B cell (primary cell): ENCODE measurements around the gene KLHL35. TPM values are rescaled to one million over a fixed set of nuclear protein-coding genes. Genes with fewer than 3 reads are reported as not detected.

Experiments used
- ATAC-seq: fragments of 200-7000 bp; cut with Tn5 transposase; one replicate; pipeline ENCODE4 v1.10.0; 2021; ENCODE audit warnings: low read depth, mild to moderate bottlenecking, moderate number of reproducible peaks, moderate library complexity
- CTCF ChIA-PET: fragments of 350-600 bp; sonication (Branson Sonifier 250); formaldehyde crosslinking; loops from one replicate; lab custom pipeline; 2021; ENCODE audit warnings: antibody characterized with exemption, inconsistent platforms; lab: Charles Lee
- POLR2A ChIA-PET: fragments of 350-600 bp; sonication (Branson Sonifier 250); formaldehyde crosslinking; loops from one replicate; lab custom pipeline; 2021; ENCODE audit warnings: antibody characterized with exemption; lab: Charles Lee
- DNase-seq: peaks from one replicate; pipeline ENCODE4 v3.0.0; 2013
- H2AFZ ChIP-seq: 2 replicates; pipeline ENCODE4 v1.6.1; 2012; ENCODE audit warnings: mild to moderate bottlenecking, low read depth, low read length; ENCODE audit not compliant: insufficient read depth, poor library complexity, severe bottlenecking
- H3K27ac ChIP-seq, 2 donors: 1 replicate in 1 of 2; 2 replicates in 1 of 2; pipeline ENCODE4 v1.5.1; 2012 to 2013; ENCODE audit warnings: low read length in 2 of 2, mild to moderate bottlenecking in 2 of 2, moderate library complexity in 1 of 2
- H3K27me3 ChIP-seq, 4 experiments: fragments of 200-600 bp in 1 of 4; sonication (generic) in 1 of 4; replicated peaks in 1 of 4; 1 replicate in 2 of 4; 2 replicates in 2 of 4; pipeline versions ENCODE4 v1.6.1 to v1.7.0; 2013 to 2016; ENCODE audit warnings: low read length in 3 of 4, mild to moderate bottlenecking in 2 of 4, mixed read lengths in 1 of 4, moderate library complexity in 1 of 4; ENCODE audit not compliant: insufficient read depth in 4 of 4, control insufficient read depth in 3 of 4; ENCODE audit errors: control extremely low read depth in 1 of 4
- H3K36me3 ChIP-seq, 2 experiments: replicated peaks in 1 of 2; 1 replicate in 1 of 2; 2 replicates in 1 of 2; pipeline versions ENCODE4 v1.6.1 to v1.7.1; 2013; ENCODE audit warnings: low read length in 1 of 2; ENCODE audit not compliant: insufficient read depth in 2 of 2, control insufficient read depth in 1 of 2; ENCODE audit errors: control extremely low read depth in 1 of 2, extremely low read depth in 1 of 2
- H3K4me1 ChIP-seq, 2 donors: fragments of 200-600 bp in 1 of 2; sonication (generic) in 1 of 2; 1 replicate in 1 of 2; 2 replicates in 1 of 2; pipeline versions ENCODE4 v1.5.1 to v1.6.1; 2013 to 2017; ENCODE audit warnings: low read length in 2 of 2; ENCODE audit not compliant: control insufficient read depth in 2 of 2, insufficient read depth in 2 of 2
- H3K4me2 ChIP-seq: replicated peaks from 2 replicates; pipeline ENCODE3; 2012; ENCODE audit warnings: mild to moderate bottlenecking, low read depth, low read length; ENCODE audit not compliant: poor library complexity, severe bottlenecking
- H3K4me3 ChIP-seq, 5 experiments: fragments of 200-600 bp in 1 of 5; sonication (generic) in 1 of 5; 1 replicate in 3 of 5; 2 replicates in 2 of 5; pipeline versions ENCODE4 v1.5.1 to v1.7.0; 2011 to 2016; ENCODE audit warnings: low read length in 4 of 5, mild to moderate bottlenecking in 4 of 5, low read depth in 2 of 5, control low read depth in 1 of 5, moderate library complexity in 1 of 5; ENCODE audit not compliant: insufficient read depth in 1 of 5; ENCODE audit errors: control extremely low read depth in 1 of 5, extremely low read depth in 1 of 5
- H3K79me2 ChIP-seq: fragments of 200-600 bp; sonication (generic); one replicate; pipeline ENCODE4 v1.6.0; 2016; ENCODE audit warnings: low read length; ENCODE audit not compliant: control insufficient read depth, insufficient read depth
- H3K9ac ChIP-seq: fragments of 200-600 bp; sonication (generic); 2 replicates; pipeline ENCODE4 v1.6.1; 2017; ENCODE audit warnings: mild to moderate bottlenecking, low read length, moderate library complexity
- H3K9me3 ChIP-seq, 3 donors: one replicate each; pipeline versions ENCODE4 v1.6.1 to v1.7.1; 2013; ENCODE audit warnings: low read length in 2 of 3; ENCODE audit not compliant: control insufficient read depth in 2 of 3, insufficient read depth in 1 of 3; ENCODE audit errors: control extremely low read depth in 1 of 3
- H4K20me1 ChIP-seq: 2 replicates; pipeline ENCODE4 v1.6.0; 2012; ENCODE audit warnings: mild to moderate bottlenecking, low read length; ENCODE audit not compliant: insufficient read depth, control insufficient read depth, poor library complexity, severe bottlenecking
- H3K27ac Mint-ChIP-seq: one replicate; pipeline ENCODE4 v1.8.0; 2021; ENCODE audit warnings: mixed read lengths
- H3K27me3 Mint-ChIP-seq: one replicate; pipeline ENCODE4 v1.8.0; 2021; ENCODE audit warnings: mixed read lengths
- H3K4me1 Mint-ChIP-seq: one replicate; pipeline ENCODE4 v1.8.0; 2021; ENCODE audit warnings: mixed read lengths
- H3K4me3 Mint-ChIP-seq: one replicate; pipeline ENCODE4 v1.8.0; 2021; ENCODE audit warnings: mixed read lengths
- H3K9me3 Mint-ChIP-seq: one replicate; pipeline ENCODE4 v1.8.0; 2022; ENCODE audit warnings: mixed read lengths; ENCODE audit not compliant: insufficient read depth
- CTCF ChIP-seq: fragments of 200-600 bp; IDR thresholded peaks from one replicate; pipeline ENCODE4 v1.8.0; 2022; ENCODE audit warnings: antibody characterized with exemption, mild to moderate bottlenecking
- EZH2 ChIP-seq: IDR thresholded peaks from 2 replicates; pipeline ENCODE4 v1.6.1; 2012; ENCODE audit warnings: borderline replicate concordance, low read depth, mild to moderate bottlenecking, moderate library complexity, low read length; ENCODE audit not compliant: insufficient read depth, poor library complexity, severe bottlenecking
- WGBS: methylation state at CpG from one replicate; pipeline ENCODE4 v1.1.5; 2013; ENCODE audit warnings: missing lambda C conversion rate; ENCODE audit not compliant: insufficient coverage; 5-methylcytosine and 5-hydroxymethylcytosine counted together
- intact Hi-C: fragments of 100-400 bp; cut with micrococcal nuclease; formaldehyde crosslinking; loops from one replicate; pipeline ENCODE4 v1.10.0; 2022
- polyA plus RNA-seq: library from polyadenylated mRNA; depleted of rRNA; stranded (reverse); fragments of >200 nt; gene quantifications from 2 replicates; pipeline ENCODE4 v1.2.3, GENCODE V29; 2012
- total RNA-seq, 2 donors: library from RNA; stranded (reverse); fragments of 120-200 nt in 1 of 2; gene quantifications; 1 replicate in 1 of 2; 2 replicates in 1 of 2; pipeline versions ENCODE4 v1.2.3 to v1.2.4, GENCODE V29; 2013 to 2022

The KLHL35 gene
- total and polyA plus RNA-seq, 2 donors (not counting 1 experiment from before 2014, with no cell fraction given), result 0.55 to 0.59 TPM

- WGBS, result 82% methylated on average over 6 of the region's 10 CpGs
- POLR2A ChIA-PET, result no interaction called here
- peaks cover 19% of the 10 kb centered on the region for H3K4me1 Mint-ChIP-seq
- intact Hi-C loops, result no loop called here
- no peak for DNase-seq
- no peak overlapping the region for H3K4me2 ChIP-seq
- no peak overlapping the region for H2AFZ ChIP-seq
- no peak overlapping the region for H3K4me3 Mint-ChIP-seq
- H3K4me1 ChIP-seq, result peaks cover 0 to 10% of the 10 kb centered on the region in 2 donors
- H3K9me3 ChIP-seq, result no peaks in the 10 kb centered on the region
- H3K9me3 Mint-ChIP-seq, result no peaks in the 10 kb centered on the region
- H3K27me3 ChIP-seq, result no peaks in the 10 kb centered on the region
- no peak overlapping the region for H3K27ac Mint-ChIP-seq
- TF ChIP-seq CTCF (no peak), EZH2 (no peak)
- H3K9ac ChIP-seq, result no peak overlapping the region
- H3K36me3 ChIP-seq, result no peaks in the 10 kb centered on the region
- H3K27ac ChIP-seq, result no peak overlapping the region
- H4K20me1 ChIP-seq, result no peaks in the 10 kb centered on the region
- H3K4me3 ChIP-seq, result no peak overlapping the region
- CTCF ChIA-PET, result interaction anchor here (0.7 kb wide), 1 partner anchor 63 kb away, joined by 3 read pairs; no protein-coding TSS in a partner anchor
- H3K79me2 ChIP-seq, result no peaks in the 10 kb centered on the region
- ATAC-seq, result no peak
- H3K27me3 Mint-ChIP-seq, result no peaks in the 10 kb centered on the region
These were observed 44.0 kb upstream of the KLHL35 start for GRCh38 chr11:75476739-75477613.
